Fibroblast of villous mesenchyme (primary cell): ENCODE measurements around the gene WDR36. TPM values are rescaled to one million over a fixed set of nuclear protein-coding genes. Genes with fewer than 3 reads are reported as not detected.

Experiments used
- DNase-seq: peaks from one replicate; pipeline ENCODE4 v3.0.0-alpha.2; 2010; ENCODE audit warnings: low read depth
- H3K4me3 ChIP-seq: 2 replicates; pipeline ENCODE4 v1.5.1; 2011; ENCODE audit warnings: low read depth, mild to moderate bottlenecking, low read length
- CTCF ChIP-seq: IDR thresholded peaks from 2 replicates; pipeline ENCODE4 v1.5.1; 2012; ENCODE audit warnings: low read depth, mild to moderate bottlenecking, low read length; ENCODE audit not compliant: insufficient read depth
- total RNA-seq: library from RNA; depleted of rRNA; stranded (reverse); fragments of >200 nt; gene quantifications from 2 replicates; pipeline ENCODE4 v1.2.3, GENCODE V29; 2012

The WDR36 gene
- total RNA-seq, 1 donor, result 61.7 TPM

DNA sequence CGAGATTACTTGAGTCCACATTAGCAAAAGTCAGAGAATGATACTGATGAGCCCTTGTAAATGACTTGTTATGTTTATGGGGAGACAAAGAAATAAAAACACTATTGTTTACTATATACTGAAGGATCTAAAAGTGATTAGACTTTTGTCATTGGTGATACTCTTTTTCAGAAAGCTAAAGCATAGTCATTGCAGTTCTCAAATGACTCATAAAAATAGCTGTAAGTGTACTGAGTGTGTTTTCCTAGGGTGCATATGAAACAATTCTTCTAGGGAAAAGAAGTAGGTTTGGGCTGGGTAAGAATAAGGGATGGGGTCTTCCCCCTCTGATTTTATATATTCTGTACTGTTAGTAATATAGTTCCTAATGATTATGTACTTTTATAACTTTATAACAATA is 32.6 kb downstream of the WDR36 start:
- no peak for TF ChIP-seq CTCF
- H3K4me3 ChIP-seq, result no peak overlapping the region
- DNase-seq, result peak; percentile 16

GRCh38 chr5:111126896-111127295 is 34.7 kb downstream of the WDR36 start:
- no peak overlapping the region for H3K4me3 ChIP-seq
- no peak for DNase-seq
- TF ChIP-seq CTCF, result no peak

DNA sequence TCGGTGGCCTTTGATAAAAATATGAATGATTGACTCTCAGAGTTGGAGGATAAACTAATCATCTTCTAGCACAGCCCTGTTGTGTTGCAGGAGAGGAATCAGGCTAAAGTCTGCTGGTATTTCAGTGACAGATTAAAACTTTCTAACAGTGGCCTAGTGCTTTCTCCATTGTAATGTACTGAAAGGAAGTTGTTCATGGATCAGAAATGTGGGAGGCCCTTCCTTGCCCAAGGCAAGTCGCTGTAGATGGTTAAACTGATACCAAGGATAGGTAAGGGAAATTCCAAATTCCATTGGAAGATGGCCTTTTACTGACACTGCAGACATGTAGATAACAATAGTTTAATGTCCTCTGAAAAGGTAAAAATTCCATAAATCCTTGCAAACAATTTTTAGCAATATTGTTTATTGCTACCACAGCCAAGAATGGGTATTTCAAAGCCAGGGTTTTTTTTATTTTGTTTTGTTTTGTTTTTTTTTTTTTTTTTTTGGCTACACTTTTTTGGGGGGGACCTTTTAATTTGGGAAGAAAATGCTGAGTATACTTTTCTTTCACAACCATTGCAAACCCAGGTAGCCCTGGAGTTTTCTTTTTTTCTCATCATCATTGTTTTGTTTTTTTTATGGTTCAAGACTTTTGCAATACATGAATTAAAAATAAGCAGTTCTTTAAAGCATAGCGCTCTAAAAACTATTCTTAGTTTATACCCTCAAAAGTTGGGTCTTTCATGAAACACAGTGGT is 35.5 kb downstream of the WDR36 start:
- no peak for TF ChIP-seq CTCF
- DNase-seq, result no peak
- H3K4me3 ChIP-seq, result no peak overlapping the region

DNA sequence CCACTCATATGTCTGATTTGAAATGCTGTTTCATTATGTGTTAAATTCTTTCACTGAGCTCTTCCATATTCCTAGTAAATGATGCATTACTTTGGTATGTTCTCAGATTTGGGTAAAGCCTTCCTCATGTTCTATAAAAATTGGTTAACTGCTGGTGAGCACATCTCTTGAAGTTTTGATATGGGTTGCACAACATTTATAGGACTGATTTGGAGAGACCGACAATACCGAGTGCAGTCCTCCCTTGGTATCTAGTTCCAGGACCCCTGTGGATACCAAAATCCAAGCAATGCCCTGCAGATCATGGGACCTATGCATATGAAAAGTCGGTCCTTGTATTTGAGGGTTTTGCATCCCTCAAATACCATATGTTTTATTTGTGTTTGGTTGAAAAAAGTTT is 37.8 kb downstream of the WDR36 start:
- no peak overlapping the region for H3K4me3 ChIP-seq
- peak; percentile 76 for DNase-seq
- no peak for TF ChIP-seq CTCF

DNA sequence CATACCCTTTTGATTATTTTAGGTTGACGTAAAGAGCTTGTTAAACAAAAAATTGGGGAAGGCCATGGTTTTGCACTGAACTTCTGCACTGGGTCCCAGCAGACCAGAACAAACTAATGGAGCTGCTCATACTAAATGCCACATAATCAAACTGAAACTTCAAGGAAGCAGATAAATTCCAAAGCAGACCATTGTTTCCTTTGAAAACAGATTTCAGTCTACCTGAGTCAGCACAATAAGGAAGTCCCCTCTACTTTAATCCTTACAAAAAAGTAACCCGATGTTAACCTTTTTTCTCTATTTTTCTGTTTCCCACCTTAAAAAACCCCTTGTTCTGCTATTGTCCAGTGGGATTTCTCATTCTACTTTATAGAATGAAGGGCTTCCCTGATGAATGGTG is 39.2 kb downstream of the WDR36 start:
- no peak overlapping the region for H3K4me3 ChIP-seq
- DNase-seq, result no peak
- TF ChIP-seq CTCF, result no peak

DNA sequence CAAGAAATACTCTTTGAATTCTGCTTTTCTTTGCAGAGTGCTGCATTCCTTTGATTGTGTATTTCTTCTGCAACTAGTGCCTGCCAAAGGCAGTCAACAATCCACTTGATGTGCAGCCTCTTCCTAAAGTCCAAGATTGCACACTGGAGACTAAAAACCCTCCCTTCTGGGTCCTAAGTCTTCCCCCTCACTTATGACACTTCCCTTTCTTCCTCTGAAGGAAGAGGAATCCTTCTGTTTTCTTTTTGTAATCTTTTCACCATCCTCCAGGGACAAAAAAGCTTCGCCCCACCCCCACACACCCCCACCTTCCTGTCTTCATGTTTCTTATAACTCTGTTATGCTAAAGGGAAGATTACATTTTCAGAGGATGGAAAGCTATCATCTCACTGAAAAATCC is 39.9 kb downstream of the WDR36 start:
- DNase-seq, result no peak
- no peak overlapping the region for H3K4me3 ChIP-seq
- TF ChIP-seq CTCF, result no peak
